ENCODE data around the gene OPTN.
"Not testable (repeated sequence)": the region's sequence is repeated elsewhere in the genome, so short reads cannot be mapped to it uniquely, and the experiment has no call there.

Gene OPTN

GRCh38 chr10:13118784-13119410 lies 18.9 kb downstream of the OPTN start:
- no peak for DNase-seq (ENCODE audit: low read depth in 4 of 4, low spot score in 1 of 4)

GRCh38 chr10:13120786-13121499 lies 21.0 kb downstream of the OPTN start:
- no peak for DNase-seq (ENCODE audit: low read depth in 4 of 4, low spot score in 1 of 4)

GRCh38 chr10:13121500-13121854 lies 21.5 kb downstream of the OPTN start:
- DNase-seq (ENCODE audit: low read depth in 4 of 4, low spot score in 1 of 4), result no peak

- no peak for DNase-seq (ENCODE audit: low read depth in 4 of 4, low spot score in 1 of 4)
Measured at GRCh38 chr10:13136651-13137050, 36.7 kb downstream of the OPTN start.

GRCh38 chr10:13139150-13139549 lies 39.2 kb downstream of the OPTN start:
- no peak for DNase-seq (ENCODE audit: low read depth in 4 of 4, low spot score in 1 of 4)

- DNase-seq (ENCODE audit: low read depth in 4 of 4, low spot score in 1 of 4), result no peak
Measured at GRCh38 chr10:13139676-13140075, 39.7 kb downstream of the OPTN start.

- no peak for DNase-seq (ENCODE audit: low read depth in 4 of 4, low spot score in 1 of 4)
Measured at GRCh38 chr10:13140627-13141190, 40.7 kb downstream of the OPTN start.

GRCh38 chr10:13143766-13144165 lies 43.8 kb downstream of the OPTN start:
- DNase-seq (ENCODE audit: low read depth in 4 of 4, low spot score in 1 of 4), result no peak

- no peak for DNase-seq (ENCODE audit: low read depth in 4 of 4, low spot score in 1 of 4)
Measured at GRCh38 chr10:13144814-13145213, 44.9 kb downstream of the OPTN start.

GRCh38 chr10:13146379-13146778 lies 46.4 kb downstream of the OPTN start:
- no peak for DNase-seq (ENCODE audit: low read depth in 4 of 4, low spot score in 1 of 4)

- DNase-seq (ENCODE audit: low read depth in 4 of 4, low spot score in 1 of 4), result no peak
Measured at GRCh38 chr10:13147161-13147560, 47.2 kb downstream of the OPTN start.

GRCh38 chr10:13152296-13152695 lies 52.3 kb downstream of the OPTN start:
- DNase-seq (ENCODE audit: low read depth in 4 of 4, low spot score in 1 of 4), result no peak

GRCh38 chr10:13155860-13156259 lies 55.9 kb downstream of the OPTN start:
- DNase-seq (ENCODE audit: low read depth in 4 of 4, low spot score in 1 of 4), result not testable (repeated sequence)

- peak in 1 of 4 experiments; percentile 19 for DNase-seq (ENCODE audit: low read depth in 4 of 4, low spot score in 1 of 4)
Measured at GRCh38 chr10:13158401-13158800, 58.4 kb downstream of the OPTN start.

GRCh38 chr10:13160934-13161856 lies 61.2 kb downstream of the OPTN start, which contains the start of gene MCM10:
Gene MCM10, plus strand, starts transcription at chr10:13161558. Its CDS starts 2,645 bp downstream, at chr10:13164203.
- DNase-seq (ENCODE audit: low read depth in 4 of 4, low spot score in 1 of 4), result peak; percentile 89 to 98 (median 98)

- no peak for DNase-seq (ENCODE audit: low read depth in 4 of 4, low spot score in 1 of 4)
Measured at GRCh38 chr10:13161857-13162271, 61.9 kb downstream of the OPTN start.

- DNase-seq (ENCODE audit: low read depth in 4 of 4, low spot score in 1 of 4), result no peak
Measured at GRCh38 chr10:13163859-13164258, 63.9 kb downstream of the OPTN start.

GRCh38 chr10:13165177-13165576 lies 65.2 kb downstream of the OPTN start:
- DNase-seq (ENCODE audit: low read depth in 4 of 4, low spot score in 1 of 4), result no peak

- DNase-seq (ENCODE audit: low read depth in 4 of 4, low spot score in 1 of 4), result no peak
Measured at GRCh38 chr10:13167568-13167967, 67.6 kb downstream of the OPTN start.

- no peak for DNase-seq (ENCODE audit: low read depth in 4 of 4, low spot score in 1 of 4)
Measured at GRCh38 chr10:13168781-13169180, 68.8 kb downstream of the OPTN start.

- no peak for DNase-seq (ENCODE audit: low read depth in 4 of 4, low spot score in 1 of 4)
Measured at GRCh38 chr10:13173616-13174015, 73.7 kb downstream of the OPTN start.
